Natural killer cell (primary cell): ENCODE measurements around the gene EIF3B. TPM values are rescaled to one million over a fixed set of nuclear protein-coding genes. Genes with fewer than 3 reads are reported as not detected.

ENCODE experiments used
- ATAC-seq, 3 donors: fragments of 150-1000 bp in 2 of 3; fragments of 200-7000 bp in 1 of 3; cut with Tn5 transposase; 1 replicate in 1 of 3; 2 replicates in 2 of 3; pipeline ENCODE4 v1.10.0; 2021; ENCODE audit warnings: mild to moderate bottlenecking in 2 of 3, moderate library complexity in 2 of 3
- DNase-seq, 2 donors: peaks; one replicate each; pipeline versions ENCODE4 v3.0.0 to v3.0.0-alpha.2; 2013 to 2021; ENCODE audit warnings: mixed read lengths in 1 of 2
- H3K27ac ChIP-seq: one replicate; pipeline ENCODE4 v1.5.1; 2013; ENCODE audit warnings: mild to moderate bottlenecking, low read length
- H3K27me3 ChIP-seq: one replicate; pipeline ENCODE4 v1.6.1; 2013; ENCODE audit warnings: low read length; ENCODE audit not compliant: control insufficient read depth, insufficient read depth
- H3K36me3 ChIP-seq: one replicate; pipeline ENCODE4 v1.6.1; 2013; ENCODE audit warnings: low read length; ENCODE audit not compliant: control insufficient read depth, insufficient read depth
- H3K4me1 ChIP-seq: one replicate; pipeline ENCODE4 v1.6.1; 2013; ENCODE audit warnings: low read length; ENCODE audit not compliant: control insufficient read depth, insufficient read depth
- H3K4me3 ChIP-seq: one replicate; pipeline ENCODE4 v1.5.1; 2013; ENCODE audit warnings: low read length
- H3K9me3 ChIP-seq: one replicate; pipeline ENCODE4 v1.6.1; 2013; ENCODE audit warnings: low read length; ENCODE audit not compliant: control insufficient read depth, insufficient read depth
- H3K27ac Mint-ChIP-seq, 2 donors: one replicate each; pipeline ENCODE4 v1.8.0; 2022; ENCODE audit warnings: mild to moderate bottlenecking in 2 of 2, mixed read lengths in 2 of 2, moderate library complexity in 1 of 2
- H3K27me3 Mint-ChIP-seq, 2 donors: one replicate each; pipeline ENCODE4 v1.8.0; 2022; ENCODE audit warnings: low read depth in 2 of 2, mixed read lengths in 2 of 2
- H3K36me3 Mint-ChIP-seq: one replicate; pipeline ENCODE4 v1.8.0; 2022; ENCODE audit warnings: mixed read lengths
- H3K4me1 Mint-ChIP-seq, 2 donors: one replicate each; pipeline ENCODE4 v1.8.0; 2022; ENCODE audit warnings: mixed read lengths in 2 of 2
- H3K4me3 Mint-ChIP-seq: one replicate; pipeline ENCODE4 v1.8.0; 2022; ENCODE audit warnings: mild to moderate bottlenecking, moderate library complexity, mixed read lengths
- H3K9me3 Mint-ChIP-seq, 2 donors: one replicate each; pipeline ENCODE4 v1.8.0; 2022; ENCODE audit warnings: mixed read lengths in 2 of 2
- WGBS: methylation state at CpG from one replicate; pipeline ENCODE4 v1.1.7; 2013; ENCODE audit warnings: missing lambda C conversion rate; ENCODE audit not compliant: insufficient coverage; 5-methylcytosine and 5-hydroxymethylcytosine counted together
- intact Hi-C: fragments of 100-400 bp; cut with micrococcal nuclease; formaldehyde crosslinking; loops from one replicate; pipeline ENCODE4 v1.14.2; 2022
- total RNA-seq, 4 donors: library from RNA; stranded (reverse); fragments of 120-200 nt in 1 of 4; gene quantifications; one replicate each; pipeline versions ENCODE4 v1.2.3 to v1.2.4, GENCODE V29; 2013 to 2022
- TF ChIP-seq, protein P1 (sequence below): fragments of 200-600 bp; IDR thresholded peaks from one replicate; pipeline ENCODE4 v1.8.0; 2022; ENCODE audit warnings: antibody characterized with exemption

The EIF3B gene
- total RNA-seq, 3 donors from 2014 or later (not counting 1 experiment from before 2014, with no cell fraction given), result 194 to 219 (median 197) TPM

DNA sequence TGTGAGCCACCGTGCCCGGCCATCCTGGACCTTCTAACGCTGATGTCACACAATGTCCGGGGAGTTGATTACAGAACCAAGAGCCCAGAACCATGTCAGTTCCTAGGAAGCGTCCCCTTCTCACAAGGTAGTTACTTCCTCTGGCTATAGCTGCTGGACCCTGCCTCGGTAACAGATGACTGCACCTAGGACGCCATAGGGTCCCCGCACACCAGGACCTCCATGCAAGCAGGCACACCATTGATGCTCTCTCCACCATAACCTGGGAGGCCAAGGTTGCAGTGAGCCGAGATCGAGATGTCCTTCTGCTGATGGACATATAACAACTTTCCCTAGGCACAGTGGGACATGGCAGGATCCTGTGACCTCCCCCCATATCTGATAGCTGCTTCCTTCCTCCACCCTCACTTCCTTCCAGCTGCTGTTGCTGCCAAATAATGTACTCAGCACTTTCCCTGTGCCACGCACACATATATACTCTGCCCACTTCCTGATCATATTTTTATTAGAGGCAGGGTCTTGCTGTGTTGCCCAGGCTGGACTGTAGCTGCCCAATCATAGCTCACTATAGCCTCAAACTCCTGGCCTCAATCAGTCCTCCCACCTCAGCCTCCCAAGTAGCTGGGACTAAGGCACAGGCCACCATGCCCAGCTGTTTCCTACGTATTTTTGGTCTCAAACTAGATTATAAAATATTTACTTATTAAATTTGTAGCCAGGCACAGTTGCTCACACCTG lies 36.9 kb upstream of the EIF3B start:
- Histone ChIP-seq H3K36me3 (no peaks in the 10 kb centered on the region), H3K9me3 (no peaks in the 10 kb centered on the region), H3K4me1 (peaks cover 14% of the 10 kb centered on the region), H3K27me3 (no peaks in the 10 kb centered on the region), H3K4me3 (no peak overlapping the region), H3K27ac (no peak overlapping the region)
- peaks cover 0 to 3% of the 10 kb centered on the region in 2 donors for H3K27me3 Mint-ChIP-seq
- DNase-seq, result no peak
- no peak for ATAC-seq
- no peak overlapping the region for H3K27ac Mint-ChIP-seq
- H3K36me3 Mint-ChIP-seq, result no peaks in the 10 kb centered on the region
- 89% methylated on average over 12 of the region's 12 CpGs for WGBS
- intact Hi-C loops, result no loop called here
- H3K4me1 Mint-ChIP-seq, result peaks cover 5 to 9% of the 10 kb centered on the region in 2 donors
- TF ChIP-seq, protein P1, sequence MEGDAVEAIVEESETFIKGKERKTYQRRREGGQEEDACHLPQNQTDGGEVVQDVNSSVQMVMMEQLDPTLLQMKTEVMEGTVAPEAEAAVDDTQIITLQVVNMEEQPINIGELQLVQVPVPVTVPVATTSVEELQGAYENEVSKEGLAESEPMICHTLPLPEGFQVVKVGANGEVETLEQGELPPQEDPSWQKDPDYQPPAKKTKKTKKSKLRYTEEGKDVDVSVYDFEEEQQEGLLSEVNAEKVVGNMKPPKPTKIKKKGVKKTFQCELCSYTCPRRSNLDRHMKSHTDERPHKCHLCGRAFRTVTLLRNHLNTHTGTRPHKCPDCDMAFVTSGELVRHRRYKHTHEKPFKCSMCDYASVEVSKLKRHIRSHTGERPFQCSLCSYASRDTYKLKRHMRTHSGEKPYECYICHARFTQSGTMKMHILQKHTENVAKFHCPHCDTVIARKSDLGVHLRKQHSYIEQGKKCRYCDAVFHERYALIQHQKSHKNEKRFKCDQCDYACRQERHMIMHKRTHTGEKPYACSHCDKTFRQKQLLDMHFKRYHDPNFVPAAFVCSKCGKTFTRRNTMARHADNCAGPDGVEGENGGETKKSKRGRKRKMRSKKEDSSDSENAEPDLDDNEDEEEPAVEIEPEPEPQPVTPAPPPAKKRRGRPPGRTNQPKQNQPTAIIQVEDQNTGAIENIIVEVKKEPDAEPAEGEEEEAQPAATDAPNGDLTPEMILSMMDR, result no peak
- no peaks in the 10 kb centered on the region for H3K9me3 Mint-ChIP-seq
- H3K4me3 Mint-ChIP-seq, result peak overlapping the region; percentile 35

DNA sequence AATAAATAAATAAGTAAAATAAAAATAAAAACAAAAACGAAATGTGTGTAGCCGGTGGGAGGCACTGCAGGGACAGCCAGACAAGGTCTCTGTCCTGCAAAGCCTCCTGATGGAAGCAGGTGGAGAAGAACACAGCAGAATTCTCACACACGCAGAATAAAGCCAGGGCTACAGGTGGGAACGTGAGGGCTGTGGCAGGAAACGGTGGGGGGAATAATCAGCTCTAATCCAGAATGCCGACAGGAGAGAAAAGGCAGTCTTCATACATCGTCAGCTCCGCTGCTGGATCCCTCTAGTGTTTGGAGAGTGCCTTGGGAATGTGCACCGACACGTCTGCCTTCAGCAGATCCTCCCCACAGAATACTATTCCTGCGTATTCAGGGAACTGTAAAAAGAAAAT lies 33.6 kb upstream of the EIF3B start:
- Histone ChIP-seq H3K27me3 (no peaks in the 10 kb centered on the region), H3K36me3 (no peaks in the 10 kb centered on the region), H3K27ac (no peak overlapping the region), H3K4me1 (no peaks in the 10 kb centered on the region), H3K4me3 (no peak overlapping the region), H3K9me3 (no peaks in the 10 kb centered on the region)
- Mint-ChIP-seq H3K4me3 (no peak overlapping the region), H3K9me3 (no peaks in the 10 kb centered on the region), H3K4me1 (no peaks in the 10 kb centered on the region), H3K27me3 (peaks cover 0 to 3% of the 10 kb centered on the region in 2 donors), H3K27ac (no peak overlapping the region), H3K36me3 (no peaks in the 10 kb centered on the region)
- no peak for DNase-seq
- WGBS, result 92% methylated on average over 9 of the region's 11 CpGs
- no peak for ATAC-seq
- TF ChIP-seq, protein P1, result no peak
- intact Hi-C loops, result no loop called here

DNA sequence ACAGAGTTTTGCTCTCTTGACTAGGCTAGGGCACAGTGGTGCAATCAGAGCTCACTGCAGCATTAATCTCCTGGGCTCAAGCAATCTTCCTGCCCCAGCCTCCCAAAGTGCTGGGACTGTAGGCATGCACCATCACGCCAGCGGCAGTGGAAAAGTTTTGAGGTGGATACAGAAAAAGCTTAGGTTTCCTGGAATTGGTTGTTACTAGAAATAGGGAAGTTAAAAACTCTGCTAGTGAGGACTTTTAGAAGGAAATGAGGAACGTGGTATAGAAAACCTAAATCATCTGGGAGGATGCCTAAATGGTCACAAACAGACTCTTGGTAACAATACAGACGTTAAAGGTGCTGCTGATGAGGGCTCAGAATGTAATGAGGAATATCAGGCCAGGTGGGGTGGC lies 29.5 kb upstream of the EIF3B start:
- WGBS, result 9% methylated on average over 4 of the region's 4 CpGs

More for the DNA sequence above, 29.5 kb upstream of the EIF3B start:
- H3K36me3 Mint-ChIP-seq, result no peaks in the 10 kb centered on the region
- no peaks in the 10 kb centered on the region for H3K9me3 Mint-ChIP-seq
- ATAC-seq (no peak), DNase-seq (no peak)
- Histone ChIP-seq H3K27me3 (no peaks in the 10 kb centered on the region), H3K27ac (no peak overlapping the region), H3K36me3 (no peaks in the 10 kb centered on the region), H3K4me3 (no peak overlapping the region), H3K9me3 (no peaks in the 10 kb centered on the region), H3K4me1 (no peaks in the 10 kb centered on the region)
- no peaks in the 10 kb centered on the region for H3K4me1 Mint-ChIP-seq
- H3K27me3 Mint-ChIP-seq, result no peaks in the 10 kb centered on the region
- H3K27ac Mint-ChIP-seq, result no peak overlapping the region
- TF ChIP-seq, protein P1, result no peak
- intact Hi-C loops, result no loop called here
- H3K4me3 Mint-ChIP-seq, result no peak overlapping the region
